Hematopoietic multipotent progenitor cell treated with erythropoietin and hydrocortisone succinate and interleukin-3 and kit ligand, for 15 days (in vitro differentiated cells): Measurements from ENCODE around the gene CBARP.

Experiments
- DNase-seq: peaks from one replicate; pipeline ENCODE4 v3.0.0-alpha.2; 2015; ENCODE audit warnings: low spot score

CBARP gene

GRCh38 chr19:1239796-1240737 lies 2.3 kb upstream of the CBARP start:
- peak; percentile 78 for DNase-seq

- DNase-seq: no peak
Observed at GRCh38 chr19:1239420-1239795, 1.6 kb upstream of the CBARP start.

- no peak for DNase-seq
Observed at GRCh38 chr19:1238369-1239303, 831 bp upstream of the CBARP start.

GRCh38 chr19:1237027-1237659 lies 662 bp downstream of the CBARP start:
- DNase-seq: no peak

- DNase-seq: no peak
Observed at GRCh38 chr19:1236576-1236975, 1.2 kb downstream of the CBARP start.

- no peak for DNase-seq
Observed at GRCh38 chr19:1235625-1236538, 1.9 kb downstream of the CBARP start.

DNA sequence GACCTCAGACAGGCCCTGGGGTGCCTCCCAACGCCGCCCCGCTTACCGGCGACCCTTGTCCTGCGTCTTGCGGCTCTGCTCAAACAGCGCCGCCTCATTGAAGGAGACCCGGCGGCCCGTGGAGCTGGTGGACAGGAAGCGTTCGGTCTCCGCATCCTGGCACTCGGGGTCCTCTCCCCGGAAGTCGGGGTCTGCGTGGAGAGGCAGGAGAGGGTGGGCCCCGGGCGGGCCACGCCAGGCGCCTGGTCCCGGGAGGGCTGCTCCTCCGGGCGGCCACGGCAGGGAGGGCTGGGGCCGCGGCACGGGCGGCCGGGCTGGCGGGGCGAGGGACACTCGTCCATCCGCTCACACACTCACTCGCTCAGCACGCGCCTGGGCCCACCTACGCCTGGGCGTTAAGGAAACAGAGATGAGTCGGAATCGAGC lies 2.8 kb downstream of the CBARP start:
- no peak for DNase-seq

DNA sequence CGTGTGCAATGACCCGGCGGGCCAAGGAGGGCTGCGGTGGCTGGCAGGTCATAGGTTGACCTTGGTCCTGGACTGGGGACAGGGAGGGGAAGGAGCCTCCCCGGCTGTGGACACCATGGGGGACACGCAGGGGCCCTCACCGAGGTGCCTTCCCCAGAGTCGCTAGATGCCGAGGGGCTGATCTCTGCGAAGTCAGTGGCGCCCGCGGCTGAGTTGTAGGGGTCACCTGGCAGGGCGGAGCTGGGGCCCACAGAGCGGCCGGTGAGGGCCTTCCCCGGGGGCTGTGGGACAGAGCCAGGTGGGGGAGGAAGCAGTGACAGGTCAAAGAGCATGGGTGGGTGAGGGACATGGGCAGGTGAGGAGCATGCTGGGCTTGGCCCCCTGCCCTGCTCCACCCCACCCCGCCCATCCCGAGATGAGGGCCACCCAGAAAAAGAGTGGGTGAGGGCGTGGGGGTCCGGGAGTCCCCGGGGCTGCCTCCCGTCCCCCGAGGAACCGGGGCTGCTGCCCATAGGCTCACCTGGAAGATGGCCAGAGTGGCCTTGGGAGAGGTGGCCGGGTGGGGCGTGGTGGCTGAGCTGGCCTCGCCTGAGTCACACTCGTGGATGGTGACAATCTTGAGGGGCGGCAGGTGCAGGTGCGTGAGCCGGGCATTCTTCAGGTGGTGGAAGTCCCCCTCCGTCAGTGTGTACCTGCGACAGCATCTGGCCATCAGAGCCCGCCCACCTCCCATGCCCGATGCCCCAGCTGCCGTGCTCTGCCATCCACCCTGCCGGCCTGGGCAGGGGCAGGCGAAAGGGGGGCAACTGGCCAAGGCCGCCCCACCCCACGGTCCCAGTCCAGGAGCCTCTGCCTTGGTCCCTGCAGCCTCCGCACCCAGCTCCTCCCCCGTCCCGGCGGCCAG lies 3.5 kb downstream of the CBARP start:
- no peak for DNase-seq

DNA sequence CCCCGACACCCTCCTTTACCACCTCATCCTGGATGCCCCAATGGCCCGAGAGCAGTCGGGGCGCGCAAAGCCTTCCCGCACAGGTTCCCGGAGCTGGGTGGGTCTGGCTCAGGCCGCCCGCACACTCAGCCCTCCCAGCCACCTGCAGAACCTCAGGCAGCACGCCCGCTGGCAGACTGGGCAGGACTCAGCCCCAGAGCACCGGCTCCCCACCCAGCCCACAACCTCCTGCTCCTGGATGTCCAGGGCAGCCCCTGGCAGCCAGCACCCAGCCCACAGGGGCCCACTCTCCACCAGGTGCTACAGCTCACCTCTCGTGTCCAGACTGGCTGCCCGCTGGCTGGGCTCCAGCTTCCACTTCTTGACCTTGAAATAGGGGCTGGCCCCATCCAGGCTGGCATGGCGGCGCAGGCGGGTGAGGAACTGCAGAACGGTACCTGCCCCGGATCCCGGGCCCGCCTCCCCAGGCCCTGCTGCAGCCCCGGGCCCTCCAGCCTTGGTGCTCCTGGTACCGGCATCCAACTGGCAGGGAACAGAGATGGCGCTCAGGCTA lies 4.6 kb downstream of the CBARP start:
- no peak for DNase-seq

DNA sequence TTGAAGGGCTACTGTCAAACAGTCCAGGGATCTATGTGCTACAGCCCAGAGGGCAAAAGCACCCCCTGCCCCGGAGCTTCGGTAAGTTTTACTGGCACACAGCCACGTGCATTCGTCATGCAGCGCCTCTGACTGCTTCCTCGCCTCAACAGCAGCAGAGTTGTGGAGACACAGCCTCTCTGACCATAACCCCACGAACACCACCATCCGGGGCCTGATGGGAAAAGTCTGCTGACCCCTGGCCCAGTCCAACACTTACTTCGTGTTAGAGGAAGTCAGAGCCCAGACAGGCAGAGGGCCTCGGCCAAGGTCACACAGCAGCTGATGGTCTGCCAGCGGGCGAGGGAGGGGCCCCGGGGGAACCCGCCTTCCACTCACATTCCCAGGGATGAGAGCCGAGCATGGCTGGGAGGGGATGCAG lies 5.1 kb downstream of the CBARP start:
- peak; percentile 30 for DNase-seq

GRCh38 chr19:1231729-1232637 lies 5.8 kb downstream of the CBARP start:
- DNase-seq: no peak

DNA sequence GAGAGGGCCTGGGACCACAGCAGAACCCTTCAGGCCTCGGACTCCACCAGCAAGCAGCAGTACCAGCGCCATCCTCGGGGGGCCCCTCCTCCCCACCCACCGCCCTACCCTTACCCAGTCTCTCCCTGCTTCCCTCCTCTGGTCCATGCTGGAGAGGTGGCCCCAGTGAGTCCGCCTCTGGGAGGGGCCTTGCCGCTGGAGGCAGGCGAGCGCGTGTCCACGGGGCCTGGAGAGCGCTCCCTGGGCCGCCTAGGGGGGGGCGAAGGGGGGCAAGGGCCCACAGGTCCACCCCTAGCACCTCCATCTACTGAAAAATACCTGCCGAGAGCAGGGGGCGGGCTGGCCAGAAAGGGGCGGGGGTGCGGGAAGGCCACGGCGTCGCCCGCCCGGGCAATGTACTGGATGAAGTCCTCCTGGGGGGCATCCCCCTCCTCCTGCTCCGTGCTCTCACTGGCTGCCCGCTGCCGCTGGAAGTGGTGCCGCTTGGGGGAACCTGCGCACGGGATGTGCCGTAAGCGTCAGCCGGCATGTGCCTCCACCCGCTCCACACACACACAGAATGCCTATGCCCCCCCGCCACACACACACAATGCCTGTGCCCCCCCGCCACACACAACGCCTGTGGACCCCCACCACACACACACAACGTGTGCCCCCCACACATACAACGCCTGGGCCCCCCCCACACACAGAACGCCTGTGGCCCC lies 6.9 kb downstream of the CBARP start:
- DNase-seq: no peak

DNA sequence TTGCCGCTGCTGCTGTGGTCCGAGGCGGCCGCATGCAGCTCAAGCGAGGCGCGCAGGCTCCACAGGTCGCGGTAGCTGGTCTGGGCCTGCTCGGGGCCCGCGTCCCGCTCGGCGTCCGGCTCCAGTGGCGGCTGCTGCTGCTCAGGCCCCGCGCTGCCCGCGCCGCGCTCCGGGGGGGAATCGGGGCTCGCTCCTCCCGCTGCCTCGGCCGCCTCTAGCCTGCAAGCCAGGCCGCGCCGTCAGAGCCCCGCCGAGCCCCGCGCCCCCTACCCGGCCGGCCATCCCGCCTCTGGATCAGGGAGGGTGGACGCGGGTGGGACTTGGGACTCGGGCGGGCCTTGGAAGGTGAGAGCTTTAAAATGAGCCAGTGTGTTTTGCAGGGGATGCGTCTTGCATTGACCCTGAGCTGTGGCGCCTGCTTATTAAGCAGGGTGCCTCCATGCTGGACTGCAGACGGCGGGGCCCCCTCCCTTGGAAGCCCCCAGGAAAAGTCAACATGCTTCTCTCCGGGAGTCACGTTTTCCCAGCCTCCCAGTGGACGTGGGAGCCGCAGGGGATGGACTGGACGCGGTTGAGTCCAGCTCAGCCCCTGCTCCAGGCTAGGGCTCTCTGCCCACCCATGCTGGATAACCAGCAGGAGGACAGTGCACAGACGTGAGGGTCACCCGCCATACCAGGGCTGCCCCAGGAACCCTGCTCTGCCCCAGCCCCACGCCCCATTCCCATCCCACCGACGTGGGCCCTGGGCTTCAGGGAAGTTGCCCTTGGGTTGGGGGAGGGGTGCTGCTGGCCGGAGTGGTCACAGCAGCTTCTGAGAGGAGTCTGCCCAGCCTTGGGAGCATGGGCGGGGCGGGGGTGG lies 7.7 kb downstream of the CBARP start:
- DNase-seq: no peak

DNA sequence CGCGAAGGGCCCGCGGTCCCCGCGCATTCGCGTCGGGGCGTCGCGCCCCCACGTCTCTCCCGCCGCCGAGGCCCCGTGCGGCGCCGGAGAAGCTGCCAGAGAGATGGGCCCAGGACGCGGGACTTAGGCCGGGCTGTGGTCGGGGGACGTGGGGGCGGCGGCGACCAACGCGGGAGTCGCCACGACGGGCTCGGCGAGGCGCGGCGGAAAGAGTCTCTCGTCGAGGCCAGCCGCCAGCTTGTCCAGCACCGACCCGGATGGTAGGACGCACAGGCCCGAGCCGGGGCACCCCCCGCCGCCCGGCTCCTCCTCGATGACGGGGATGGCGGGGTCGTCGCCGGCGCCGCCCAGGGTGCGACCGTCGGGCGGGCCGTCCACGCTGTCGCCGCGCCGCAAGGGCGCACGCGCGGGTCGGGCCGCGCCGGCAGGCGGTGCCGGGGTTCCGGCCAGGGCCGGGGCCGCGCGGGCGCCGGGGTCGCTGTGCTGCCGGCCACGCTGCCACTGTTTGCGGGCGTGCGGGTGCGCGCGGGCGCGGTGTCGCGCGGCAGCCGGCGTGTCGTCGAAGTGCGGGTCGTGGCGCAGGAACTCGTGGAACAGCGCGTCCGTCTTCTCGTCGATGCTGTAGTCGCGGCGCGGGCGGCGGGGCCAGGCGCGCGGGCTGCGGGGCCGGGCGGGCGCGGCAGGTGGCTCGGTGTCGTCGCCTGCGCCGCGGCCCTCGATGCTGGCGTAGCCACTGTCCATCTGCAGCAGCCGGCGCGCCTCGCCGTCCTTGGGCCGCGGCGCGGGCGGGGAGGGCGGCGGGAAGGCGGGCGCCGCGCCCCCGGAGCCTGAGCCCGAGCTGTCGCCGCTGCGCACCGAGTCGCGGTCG lies 8.5 kb downstream of the CBARP start:
- DNase-seq: no peak

DNA sequence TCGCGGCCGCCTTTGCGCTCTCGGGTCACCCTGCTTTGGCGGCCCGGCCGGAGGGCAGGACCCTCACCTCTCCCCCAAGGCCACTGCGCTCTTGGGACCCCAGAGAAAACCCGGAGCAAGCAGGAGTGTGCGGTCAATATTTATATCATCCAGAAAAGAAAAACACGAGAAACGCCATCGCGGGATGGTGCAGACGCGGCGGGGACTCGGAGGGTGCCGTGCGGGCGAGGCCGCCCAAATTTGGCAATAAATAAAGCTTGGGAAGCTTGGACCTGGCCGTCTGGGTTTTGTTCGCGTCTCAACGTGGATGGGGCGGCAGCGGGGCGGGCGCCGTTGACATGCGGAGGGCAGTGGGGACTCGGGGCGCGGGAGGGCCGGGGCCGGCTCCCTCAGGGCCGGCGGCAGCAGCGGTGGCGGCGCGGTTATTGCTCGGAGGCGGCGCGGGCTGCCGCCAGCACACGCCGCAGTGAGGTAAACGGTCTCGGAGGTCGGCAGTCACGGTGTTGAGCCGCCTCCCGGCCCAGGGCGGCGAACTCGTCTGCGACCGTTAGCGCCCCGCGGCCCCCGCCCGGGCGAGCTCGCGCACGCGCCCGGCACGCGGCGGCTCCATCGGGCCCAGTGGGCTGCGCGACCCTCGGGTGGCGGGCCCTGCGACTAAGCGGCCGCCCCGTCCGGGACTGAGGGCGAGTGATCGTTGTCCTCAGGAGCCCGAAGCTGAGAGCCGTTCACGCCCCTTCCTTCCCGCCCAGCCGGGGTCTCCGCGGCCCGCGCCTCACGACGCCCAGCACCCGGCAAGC lies 9.4 kb downstream of the CBARP start:
- no peak for DNase-seq
